ENCODE results near the gene LRMDA. TPM values are rescaled to one million over a fixed set of nuclear protein-coding genes. Genes with fewer than 3 reads are reported as not detected.

Gene LRMDA
- total and polyA plus RNA-seq, 2 of the 4 experiments (the other 2 are of a cell fraction), result 0.07 TPM; not detected in 1

- no peak overlapping the region for H3K4me2 ChIP-seq (ENCODE audit: low read depth, low read length)
- dilution Hi-C loops (cut with HindIII; ENCODE audit: low sequenced_read_pairs, unreplicated experiment), result no loop called here
- DNase-seq (no peak), ATAC-seq (ENCODE audit: low read depth) (no peak)
- TF ChIP-seq MAZ (IDR thresholded peaks at IDR 0.05; ENCODE audit: borderline replicate concordance, low read depth, low read length) (no peak), CEBPB (IDR thresholded peaks at IDR 0.05; ENCODE audit: low read depth, low read length) (no peak), SMC3 (IDR thresholded peaks at IDR 0.05; ENCODE audit: low read depth, low read length) (no peak), RCOR1 (IDR thresholded peaks at IDR 0.05; ENCODE audit: insufficient replicate concordance, low read length) (no peak), MXI1 (IDR thresholded peaks at IDR 0.05; ENCODE audit: borderline replicate concordance, low read depth, low read length) (no peak), BHLHE40 (IDR thresholded peaks at IDR 0.05; ENCODE audit: low read depth, low read length) (no peak), NFE2L2 (IDR thresholded peaks at IDR 0.05; ENCODE audit: low read depth, low read length) (no peak), CHD1 (IDR thresholded peaks at IDR 0.05; ENCODE audit: low read depth, low read length) (no peak), POLR2A (IDR thresholded peaks at IDR 0.05; ENCODE audit: low read depth, low read length) (no peak), RFX5 (IDR thresholded peaks at IDR 0.05; ENCODE audit: low read depth, low read length) (no peak), RAD21 (IDR thresholded peaks at IDR 0.05; ENCODE audit: low read length) (no peak), ELK1 (IDR thresholded peaks at IDR 0.05; ENCODE audit: borderline replicate concordance, low read depth, low read length) (no peak), MAFK (IDR thresholded peaks at IDR 0.05; ENCODE audit: low read depth, low read length) (no peak), FOS (IDR thresholded peaks at IDR 0.05; ENCODE audit: low read depth, low read length) (no peak)
- H2AK5ac ChIP-seq (ENCODE audit: low read depth, low read length), result no peak overlapping the region
- no CpG with 5 or more reads among the region's 5 CpGs for WGBS, 2 experiments (ENCODE audit: extremely low coverage in 2 of 2, insufficient read length in 1 of 2)
- no peak overlapping the region for H4K8ac ChIP-seq (ENCODE audit: low read depth in 2 of 2, low read length in 2 of 2)
- no peak overlapping the region for H3K27ac ChIP-seq (ENCODE audit: insufficient read depth, low read length)
- no peak overlapping the region; the same call in 1 of the 2 replicates for H3K18ac ChIP-seq (ENCODE audit: low read depth, low read length)
- no peak overlapping the region for H2AK9ac ChIP-seq (replicated peaks; ENCODE audit: low read depth, low read length, poor library complexity)
- H3K9me1 ChIP-seq (ENCODE audit: insufficient read depth, low read length), result no peaks in the 10 kb centered on the region
- H3K4ac ChIP-seq (ENCODE audit: low read depth, low read length), result no peak overlapping the region
- H3K9ac ChIP-seq (ENCODE audit: low read depth, low read length), result no peak overlapping the region
- H2AFZ ChIP-seq (replicated peaks; ENCODE audit: low read length, poor library complexity), result no peak overlapping the region
- no peak overlapping the region for H3K23ac ChIP-seq (ENCODE audit: low read depth, low read length)
- H3K9me3 ChIP-seq (ENCODE audit: control insufficient read depth, insufficient read depth, low read length), result no peaks in the 10 kb centered on the region
- no peak overlapping the region for H4K5ac ChIP-seq (ENCODE audit: low read depth, low read length)
- no peak overlapping the region for H3K56ac ChIP-seq (ENCODE audit: extremely low read depth, insufficient read depth, low read length)
- no peak overlapping the region for H2BK20ac ChIP-seq (ENCODE audit: low read depth, low read length)
- BruUV-seq (replicated peaks), result no TSS peak
- no peaks in the 10 kb centered on the region for H3K36me3 ChIP-seq (ENCODE audit: control insufficient read depth, insufficient read depth, low read length)
- H2BK15ac ChIP-seq (ENCODE audit: low read depth, low read length), result no peak overlapping the region
- in situ Hi-C loops (cut with MboI; ENCODE audit: low sequenced_read_pairs), result no loop called here
- no peak overlapping the region for H2BK5ac ChIP-seq (ENCODE audit: low read depth, low read length, poor library complexity, severe bottlenecking)
- ChIA-PET POLR2A (ENCODE audit: unreplicated experiment) (no interaction called here), CTCF (interaction anchor here (0.9 kb wide), 1 partner anchor 79 kb away, joined by 3 read pairs; no protein-coding TSS in a partner anchor)
- no peaks in the 10 kb centered on the region; the same call in 1 of the 2 replicates for H3K27me3 ChIP-seq (ENCODE audit: control insufficient read depth, insufficient read depth, low read length)
- no peak overlapping the region for H3K14ac ChIP-seq (replicated peaks; ENCODE audit: low read depth, low read length)
- no peaks in the 10 kb centered on the region for H4K20me1 ChIP-seq (ENCODE audit: insufficient read depth, low read length)
- no peak overlapping the region for H3K4me3 ChIP-seq (ENCODE audit: insufficient read depth, low read depth, low read length)
- peaks cover 6% of the 10 kb centered on the region for H3K4me1 ChIP-seq (ENCODE audit: control insufficient read depth, insufficient read depth, low read length)
- H3K79me1 ChIP-seq (ENCODE audit: low read depth in 1 of 2, low read length in 2 of 2), result no peaks in the 10 kb centered on the region
- no peak overlapping the region for H4K91ac ChIP-seq (ENCODE audit: insufficient read depth, low read depth, low read length)
- intact Hi-C loops (cut with micrococcal nuclease), result no loop called here
- H2BK120ac ChIP-seq (ENCODE audit: low read depth, low read length), result no peak overlapping the region
Measured at GRCh38 chr10:76229341-76229740, 797.9 kb downstream of the LRMDA start.

All from IMR-90 (cell line).